GM19328 (cell line): ENCODE data around the gene BPIFA3.

Experiments used
- ATAC-seq: cut with Tn5 transposase; IDR thresholded peaks from one replicate; pipeline ENCODE4 v1.9.1; 2021; ENCODE audit warnings: mild to moderate bottlenecking, moderate library complexity; ENCODE audit not compliant: unreplicated experiment

BPIFA3 gene

GRCh38 chr20:33259371-33259770 is 42.2 kb downstream of the BPIFA3 start:
- no peak for ATAC-seq

- ATAC-seq, result no peak
These were observed 44.3 kb downstream of the BPIFA3 start for GRCh38 chr20:33261465-33261864.

- no peak for ATAC-seq
These were observed 45.5 kb downstream of the BPIFA3 start for GRCh38 chr20:33262658-33263065.

- no peak for ATAC-seq
These were observed 46.6 kb downstream of the BPIFA3 start for GRCh38 chr20:33263784-33264183.

- no peak for ATAC-seq
These were observed 50.5 kb downstream of the BPIFA3 start for GRCh38 chr20:33267701-33268100.

- no peak for ATAC-seq
These were observed 55.2 kb downstream of the BPIFA3 start for GRCh38 chr20:33272155-33272873.

GRCh38 chr20:33273117-33273851 is 56.1 kb downstream of the BPIFA3 start:
- ATAC-seq, result no peak

- ATAC-seq, result no peak
These were observed 58.1 kb downstream of the BPIFA3 start for GRCh38 chr20:33275215-33275614.

GRCh38 chr20:33275871-33276270 is 58.7 kb downstream of the BPIFA3 start:
- no peak for ATAC-seq

- no peak for ATAC-seq
These were observed 59.4 kb downstream of the BPIFA3 start for GRCh38 chr20:33276303-33277113.
